HL-60 (cell line): Measurements from ENCODE around the gene SLC29A2.

Experiments used
- DNase-seq, 2 experiments: peaks; one replicate each; pipeline ENCODE4 v3.0.0-alpha.2; 2010 to 2020; ENCODE audit warnings: low read depth in 1 of 2, low spot score in 1 of 2
- H3K27ac ChIP-seq: fragments of 250-450 bp; sonication (Bioruptor Pico); replicated peaks from 2 replicates; pipeline ENCODE4 v1.5.1; 2020; ENCODE audit warnings: mild to moderate bottlenecking, moderate library complexity
- H3K27me3 ChIP-seq: fragments of 250-450 bp; sonication (Bioruptor Pico); 2 replicates; pipeline ENCODE4 v1.5.1; 2021; ENCODE audit warnings: mild to moderate bottlenecking, moderate library complexity; ENCODE audit not compliant: insufficient read depth, poor library complexity, severe bottlenecking
- H3K4me3 ChIP-seq: replicated peaks from 2 replicates; pipeline ENCODE4 v1.5.1; 2011; ENCODE audit warnings: mild to moderate bottlenecking, control low read depth, low read length; ENCODE audit not compliant: insufficient read depth
- CTCF ChIP-seq: IDR thresholded peaks from one replicate; pipeline ENCODE4 v1.5.1; 2011; ENCODE audit warnings: low read length, control low read depth, inconsistent platforms; ENCODE audit not compliant: insufficient read depth
- GABPA ChIP-seq: IDR thresholded peaks from 2 replicates; pipeline ENCODE4 v1.6.1; 2012; ENCODE audit warnings: low read depth
- POLR2AphosphoS5 ChIP-seq: IDR thresholded peaks from 2 replicates; pipeline ENCODE4 v1.6.1; 2012; ENCODE audit warnings: low read depth
- REST ChIP-seq: IDR thresholded peaks from 2 replicates; pipeline ENCODE4 v1.6.1; 2012; ENCODE audit warnings: low read depth; ENCODE audit not compliant: insufficient replicate concordance
- SPI1 ChIP-seq: IDR thresholded peaks from 2 replicates; pipeline ENCODE4 v1.6.1; 2012; ENCODE audit warnings: low read depth, mild to moderate bottlenecking, borderline replicate concordance

The SLC29A2 gene

GRCh38 chr11:66314186-66314501, 57.4 kb downstream of the SLC29A2 start:
- TF ChIP-seq GABPA (no peak), CTCF (no peak), REST (no peak), SPI1 (no peak), POLR2AphosphoS5 (no peak)
- no peak overlapping the region for H3K27ac ChIP-seq
- H3K4me3 ChIP-seq: no peak overlapping the region
- H3K27me3 ChIP-seq: no peaks in the 10 kb centered on the region
- no peak for DNase-seq

GRCh38 chr11:66313321-66314185, 58.0 kb downstream of the SLC29A2 start:
- peak overlapping the region; percentile 22; the same call in 1 of the 2 replicates for H3K27ac ChIP-seq
- TF ChIP-seq REST (no peak), SPI1 (no peak), GABPA (no peak), CTCF (no peak), POLR2AphosphoS5 (no peak)
- DNase-seq: no peak

GRCh38 chr11:66312549-66313320, 58.8 kb downstream of the SLC29A2 start:
- H3K27ac ChIP-seq: peak overlapping the region; percentile 46

More at GRCh38 chr11:66313321-66314185, 58.0 kb downstream of the SLC29A2 start:
- no peaks in the 10 kb centered on the region for H3K27me3 ChIP-seq
- H3K4me3 ChIP-seq: no peak overlapping the region; the same call in 1 of the 2 replicates

More at GRCh38 chr11:66312549-66313320, 58.8 kb downstream of the SLC29A2 start:
- DNase-seq: peak; percentile 95 to 98
- no peaks in the 10 kb centered on the region for H3K27me3 ChIP-seq
- H3K4me3 ChIP-seq: peak overlapping the region; percentile 40
- no peak for TF ChIP-seq REST
- TF ChIP-seq GABPA: no peak
- no peak for TF ChIP-seq SPI1
- TF ChIP-seq CTCF: no peak
- no peak for TF ChIP-seq POLR2AphosphoS5
